DOHH2 (cell line): ENCODE measurements around the gene PNPLA2.

Experiments used
- H3F3A ChIP-seq: fragments of 200-600 bp; sonication (generic), shearing (Covaris generic); 2 replicates; pipeline ENCODE4 v1.6.0; 2016; ENCODE audit warnings: antibody characterized with exemption, mild to moderate bottlenecking; ENCODE audit not compliant: control insufficient read depth, insufficient read depth
- H3K27ac ChIP-seq: fragments of 200-600 bp; sonication (generic); 2 replicates; pipeline ENCODE4 v1.5.1; 2014; ENCODE audit warnings: low read depth, mild to moderate bottlenecking, low read length, moderate library complexity
- H3K27me3 ChIP-seq: fragments of 200-600 bp; sonication (generic); 2 replicates; pipeline ENCODE4 v1.6.1; 2014; ENCODE audit warnings: mild to moderate bottlenecking, low read length, mixed read lengths; ENCODE audit not compliant: control insufficient read depth
- H3K36me3 ChIP-seq: fragments of 200-600 bp; sonication (generic); 2 replicates; pipeline ENCODE4 v1.6.1; 2014; ENCODE audit warnings: mild to moderate bottlenecking, low read length, moderate library complexity, mixed read lengths; ENCODE audit not compliant: control insufficient read depth
- H3K4me1 ChIP-seq: fragments of 200-600 bp; sonication (generic); 2 replicates; pipeline ENCODE4 v1.6.1; 2014; ENCODE audit warnings: mild to moderate bottlenecking, low read length, mixed read lengths; ENCODE audit not compliant: control insufficient read depth
- H3K4me2 ChIP-seq: fragments of 200-600 bp; sonication (generic); 2 replicates; pipeline ENCODE4 v1.6.0; 2014; ENCODE audit warnings: mild to moderate bottlenecking, low read length, moderate library complexity
- H3K4me3 ChIP-seq: fragments of 200-600 bp; sonication (generic); 2 replicates; pipeline ENCODE4 v1.5.1; 2014; ENCODE audit warnings: mild to moderate bottlenecking, low read length, mixed read lengths
- H3K79me2 ChIP-seq: fragments of 200-600 bp; sonication (generic); 2 replicates; pipeline ENCODE4 v1.6.1; 2014; ENCODE audit warnings: mild to moderate bottlenecking, low read length, mixed read lengths; ENCODE audit not compliant: control insufficient read depth
- H3K9me2 ChIP-seq: fragments of 200-600 bp; sonication (generic); replicated peaks from 2 replicates; pipeline ENCODE4 v1.6.1; 2014; ENCODE audit warnings: mild to moderate bottlenecking, low read length, mixed read lengths; ENCODE audit not compliant: control insufficient read depth
- H3K9me3 ChIP-seq: fragments of 200-600 bp; sonication (generic); 2 replicates; pipeline ENCODE4 v1.6.1; 2014; ENCODE audit warnings: antibody characterized with exemption, low read length, mixed read lengths; ENCODE audit not compliant: control insufficient read depth, insufficient read depth
- H4K20me1 ChIP-seq: fragments of 200-600 bp; sonication (generic); 2 replicates; pipeline ENCODE4 v1.6.0; 2014; ENCODE audit warnings: low read depth, mild to moderate bottlenecking, antibody characterized with exemption, low read length, moderate library complexity; ENCODE audit not compliant: control insufficient read depth, insufficient read depth
- EZH2phosphoT487 ChIP-seq: fragments of 200-600 bp; sonication (generic); IDR thresholded peaks from 2 replicates; pipeline ENCODE4 v1.6.1; 2017; ENCODE audit warnings: borderline replicate concordance, mild to moderate bottlenecking, antibody characterized with exemption, low read length, moderate library complexity, mixed read lengths
- TF ChIP-seq, protein P1 (sequence below): fragments of 200-600 bp; sonication (generic); IDR thresholded peaks from one replicate; pipeline ENCODE4 v1.5.1; 2014; ENCODE audit warnings: antibody characterized with exemption, mild to moderate bottlenecking, low read depth, low read length; ENCODE audit not compliant: poor library complexity, severe bottlenecking

The PNPLA2 gene

DNA sequence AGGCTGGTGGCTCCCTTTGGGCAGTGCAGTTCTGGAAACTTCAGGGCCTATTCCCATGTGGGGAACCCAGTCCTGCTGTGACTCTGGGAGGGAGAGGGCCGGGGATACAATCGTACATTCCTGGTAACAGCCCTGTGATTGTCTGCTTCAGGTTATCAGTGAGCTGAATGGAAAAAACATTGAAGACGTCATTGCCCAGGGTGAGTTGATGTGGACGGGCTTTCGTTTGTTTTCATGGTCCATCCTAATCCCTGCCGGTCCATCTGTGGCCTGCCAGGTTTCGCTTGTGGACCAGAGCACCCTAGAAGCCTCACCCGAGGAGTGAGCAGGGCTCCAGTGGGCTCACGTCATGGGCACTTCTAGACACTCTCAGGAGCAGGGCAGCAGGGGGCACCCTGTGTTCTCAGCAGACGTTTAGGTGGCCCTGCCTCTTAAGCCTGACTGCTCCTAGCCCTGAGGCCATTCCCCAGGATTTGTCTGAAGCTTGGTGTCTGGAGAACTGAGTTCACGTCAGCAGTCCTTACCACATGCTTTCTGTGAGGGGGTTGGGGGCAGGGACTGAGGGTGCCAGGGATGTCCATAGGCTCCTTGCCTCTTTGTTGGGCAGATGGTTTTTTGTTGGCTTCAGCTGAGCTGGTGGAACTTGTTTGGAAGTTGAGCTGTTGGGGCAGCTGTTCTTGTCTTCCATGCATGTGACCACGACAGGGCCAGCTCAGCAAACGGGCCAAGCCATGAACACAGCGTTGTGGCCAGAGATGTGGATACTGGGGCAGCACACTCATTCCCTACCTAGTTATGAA lies 7.1 kb upstream of the PNPLA2 start:
- TF ChIP-seq, protein P1, sequence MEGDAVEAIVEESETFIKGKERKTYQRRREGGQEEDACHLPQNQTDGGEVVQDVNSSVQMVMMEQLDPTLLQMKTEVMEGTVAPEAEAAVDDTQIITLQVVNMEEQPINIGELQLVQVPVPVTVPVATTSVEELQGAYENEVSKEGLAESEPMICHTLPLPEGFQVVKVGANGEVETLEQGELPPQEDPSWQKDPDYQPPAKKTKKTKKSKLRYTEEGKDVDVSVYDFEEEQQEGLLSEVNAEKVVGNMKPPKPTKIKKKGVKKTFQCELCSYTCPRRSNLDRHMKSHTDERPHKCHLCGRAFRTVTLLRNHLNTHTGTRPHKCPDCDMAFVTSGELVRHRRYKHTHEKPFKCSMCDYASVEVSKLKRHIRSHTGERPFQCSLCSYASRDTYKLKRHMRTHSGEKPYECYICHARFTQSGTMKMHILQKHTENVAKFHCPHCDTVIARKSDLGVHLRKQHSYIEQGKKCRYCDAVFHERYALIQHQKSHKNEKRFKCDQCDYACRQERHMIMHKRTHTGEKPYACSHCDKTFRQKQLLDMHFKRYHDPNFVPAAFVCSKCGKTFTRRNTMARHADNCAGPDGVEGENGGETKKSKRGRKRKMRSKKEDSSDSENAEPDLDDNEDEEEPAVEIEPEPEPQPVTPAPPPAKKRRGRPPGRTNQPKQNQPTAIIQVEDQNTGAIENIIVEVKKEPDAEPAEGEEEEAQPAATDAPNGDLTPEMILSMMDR = peak; percentile 20
- no peak for TF ChIP-seq EZH2phosphoT487
- Histone ChIP-seq H3K36me3 (peaks cover 64% of the 10 kb centered on the region), H3K79me2 (peaks cover 48% of the 10 kb centered on the region)

DNA sequence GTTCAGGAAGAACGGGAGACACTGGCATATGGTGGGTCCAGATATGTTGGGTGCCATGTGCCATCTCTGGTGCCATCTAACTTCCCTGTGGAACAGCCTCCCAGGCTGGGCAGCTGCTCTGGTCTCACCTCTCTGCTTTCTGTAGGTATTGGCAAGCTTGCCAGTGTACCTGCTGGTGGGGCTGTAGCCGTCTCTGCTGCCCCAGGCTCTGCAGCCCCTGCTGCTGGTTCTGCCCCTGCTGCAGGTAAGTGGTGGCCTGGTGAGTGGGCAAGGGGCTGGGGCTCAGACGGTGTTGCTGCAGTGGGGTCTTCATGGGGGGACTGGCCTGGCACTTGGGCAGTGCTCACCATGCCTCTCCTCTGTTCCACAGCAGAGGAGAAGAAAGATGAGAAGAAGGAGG lies 6.3 kb upstream of the PNPLA2 start:
- H3K9me2 ChIP-seq = no peaks in the 10 kb centered on the region
- peaks cover 45% of the 10 kb centered on the region for H3K79me2 ChIP-seq
- peak overlapping the region; percentile 67; the same call in 1 of the 2 replicates for H3K4me2 ChIP-seq
- TF ChIP-seq, protein P1 = no peak
- TF ChIP-seq EZH2phosphoT487 = no peak
- H4K20me1 ChIP-seq = peaks cover 20% of the 10 kb centered on the region; the same call in 1 of the 2 replicates
- H3K27me3 ChIP-seq = no peaks in the 10 kb centered on the region
- H3K27ac ChIP-seq = no peak overlapping the region
- no peaks in the 10 kb centered on the region for H3K9me3 ChIP-seq
- H3K4me3 ChIP-seq = no peak overlapping the region
- H3K36me3 ChIP-seq = peaks cover 64% of the 10 kb centered on the region
- H3F3A ChIP-seq = peaks cover 59% of the 10 kb centered on the region
- peaks cover 40% of the 10 kb centered on the region for H3K4me1 ChIP-seq

More for the DNA sequence above, 7.1 kb upstream of the PNPLA2 start:
- H3K27me3 ChIP-seq = no peaks in the 10 kb centered on the region
- no peaks in the 10 kb centered on the region for H3K9me2 ChIP-seq
- H3K4me1 ChIP-seq = peaks cover 40% of the 10 kb centered on the region
- H3K4me3 ChIP-seq = peak overlapping the region; percentile 91
- H3F3A ChIP-seq = peaks cover 57% of the 10 kb centered on the region
- H4K20me1 ChIP-seq = peaks cover 20% of the 10 kb centered on the region; the same call in 1 of the 2 replicates
- no peaks in the 10 kb centered on the region for H3K9me3 ChIP-seq
- peak overlapping the region; percentile 67 for H3K4me2 ChIP-seq
- peak overlapping the region; percentile 75 for H3K27ac ChIP-seq

DNA sequence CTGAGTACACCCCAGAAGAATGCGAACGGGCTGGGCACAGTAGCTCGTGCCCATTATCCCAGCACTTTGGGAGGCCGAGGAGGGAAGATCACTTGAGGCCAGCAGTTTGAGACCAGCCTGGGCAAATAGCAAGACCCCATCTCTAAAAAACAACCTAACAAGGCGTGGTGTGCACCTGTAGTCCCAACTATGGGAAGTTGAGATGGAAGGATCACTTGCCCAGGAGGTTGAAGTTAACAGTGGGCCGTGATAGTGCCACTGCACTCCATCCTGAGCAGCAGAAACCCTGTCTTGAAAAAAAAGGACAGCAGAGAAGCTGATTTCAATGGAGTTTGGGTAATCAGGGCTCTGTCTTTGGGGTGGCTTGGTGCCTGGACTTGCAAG lies 5.7 kb upstream of the PNPLA2 start:
- H3K4me2 ChIP-seq = no peak overlapping the region
- H3K36me3 ChIP-seq = peaks cover 61% of the 10 kb centered on the region
- H3F3A ChIP-seq = peaks cover 58% of the 10 kb centered on the region
- peaks cover 20% of the 10 kb centered on the region; the same call in 1 of the 2 replicates for H4K20me1 ChIP-seq
- H3K9me3 ChIP-seq = no peaks in the 10 kb centered on the region
- H3K9me2 ChIP-seq = no peaks in the 10 kb centered on the region
- peaks cover 39% of the 10 kb centered on the region for H3K79me2 ChIP-seq
- peaks cover 35% of the 10 kb centered on the region for H3K4me1 ChIP-seq
- H3K27me3 ChIP-seq = no peaks in the 10 kb centered on the region
- H3K4me3 ChIP-seq = no peak overlapping the region
- H3K27ac ChIP-seq = no peak overlapping the region
- TF ChIP-seq, protein P1 = no peak
- TF ChIP-seq EZH2phosphoT487 = no peak
